Kidney glomerular epithelial cell (primary cell): ENCODE data around the gene KIAA1755.

Experiments
- DNase-seq: peaks from one replicate; lab custom pipeline; 2025; lab: John Stamatoyannopoulos, UW

KIAA1755 gene

DNA sequence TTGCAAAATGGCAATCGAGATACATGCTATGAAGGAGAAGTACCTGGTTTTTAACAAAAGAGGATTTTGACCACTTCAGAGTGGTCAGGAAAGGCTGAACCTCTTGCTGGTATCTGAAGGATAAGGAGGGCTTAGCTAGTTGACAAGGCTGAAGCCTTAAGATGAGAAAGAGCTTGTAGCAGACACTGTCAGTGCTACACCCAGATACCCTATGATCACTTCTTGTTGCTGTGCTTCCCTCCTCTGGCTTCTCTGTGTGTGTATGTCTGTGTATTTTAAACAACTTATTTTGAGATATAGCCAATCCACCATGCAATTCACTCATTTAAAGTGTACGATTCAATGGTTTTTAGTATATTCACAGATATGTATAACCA, 56.6 kb downstream of the KIAA1755 start:
- no peak for DNase-seq

DNA sequence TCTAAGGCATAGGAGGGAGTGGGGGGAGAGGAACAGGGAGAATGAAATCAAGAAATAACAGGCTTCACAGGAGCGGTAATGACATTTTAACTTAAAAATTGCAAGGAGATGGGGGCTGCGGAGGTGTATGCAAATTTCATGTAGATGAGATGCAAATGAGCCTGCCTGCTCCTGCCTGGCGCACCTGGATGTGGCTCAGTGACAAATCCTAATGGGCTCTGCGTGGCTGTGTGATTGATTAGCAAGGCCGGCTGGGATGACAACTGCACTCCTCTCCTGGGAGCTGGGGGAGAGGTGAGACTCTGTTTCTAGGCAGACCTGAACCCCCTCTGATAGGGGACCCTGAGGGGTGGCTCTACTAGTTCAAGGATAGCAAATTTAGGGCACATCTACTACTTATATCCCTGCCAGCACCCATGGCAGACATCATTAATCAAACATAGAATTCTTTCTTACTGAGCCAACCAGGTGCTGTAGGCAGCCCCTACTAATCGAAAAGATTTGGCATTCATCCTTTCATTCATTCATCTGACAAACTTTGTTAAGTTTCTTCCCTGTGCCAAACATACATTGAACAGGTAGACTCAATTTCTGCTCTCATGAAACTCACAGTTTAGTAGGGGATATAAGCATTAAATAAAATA, 57.1 kb downstream of the KIAA1755 start:
- DNase-seq, result no peak

DNA sequence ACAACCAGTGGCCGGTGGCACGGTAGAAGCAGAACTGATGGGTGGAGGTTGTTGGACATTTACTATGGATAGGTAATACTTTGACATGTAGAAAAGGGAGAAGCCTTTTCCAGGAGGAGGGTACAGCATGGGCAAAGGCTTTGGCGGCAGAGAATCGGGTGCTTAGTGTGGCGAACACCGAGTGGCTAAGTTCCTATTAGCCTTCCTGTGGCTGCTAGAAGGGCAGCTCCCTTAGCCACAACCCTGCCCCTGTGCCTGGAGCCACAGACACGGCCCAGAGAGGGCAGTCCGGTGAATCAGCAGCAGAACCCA, 57.6 kb downstream of the KIAA1755 start:
- no peak for DNase-seq

DNA sequence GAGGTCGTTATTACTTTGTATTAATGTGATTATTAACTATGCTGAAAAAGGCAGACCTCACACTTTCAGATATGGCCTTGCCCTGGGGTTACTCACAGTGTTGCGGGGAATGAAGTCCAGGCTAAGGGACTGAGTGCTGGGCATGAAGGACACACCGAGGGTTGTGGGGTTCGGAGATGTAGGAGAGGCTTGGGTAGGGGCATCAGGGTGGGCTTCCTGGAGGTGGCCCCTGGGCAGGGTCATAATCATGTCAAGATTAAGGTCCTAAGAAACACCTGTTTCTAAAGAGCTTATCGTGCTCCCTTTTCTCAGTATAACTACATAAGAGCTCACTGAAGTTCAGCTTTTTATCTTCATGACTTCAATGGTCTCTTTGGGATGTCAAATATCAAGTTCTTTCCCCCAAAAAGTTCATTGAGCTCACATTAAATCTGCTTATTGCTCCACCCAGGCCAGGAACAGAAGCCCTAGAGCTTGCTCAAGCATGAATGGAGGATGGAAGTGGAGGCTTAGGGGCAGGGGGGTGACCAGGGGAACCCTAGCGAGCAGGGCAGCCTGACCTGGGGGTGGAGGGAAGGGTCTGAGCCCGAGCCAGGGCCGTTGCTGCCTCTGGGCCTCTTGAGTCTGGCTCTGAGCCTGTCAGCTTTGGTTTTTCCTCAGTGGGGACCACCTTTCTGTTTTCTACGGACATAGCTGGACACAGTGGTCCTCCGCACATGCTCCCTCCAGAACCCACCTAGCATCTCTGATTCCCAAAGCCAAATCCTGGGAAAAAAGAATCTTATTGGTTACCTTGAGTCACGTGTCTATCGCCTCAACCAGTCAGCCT, 58.2 kb downstream of the KIAA1755 start:
- no peak for DNase-seq

DNA sequence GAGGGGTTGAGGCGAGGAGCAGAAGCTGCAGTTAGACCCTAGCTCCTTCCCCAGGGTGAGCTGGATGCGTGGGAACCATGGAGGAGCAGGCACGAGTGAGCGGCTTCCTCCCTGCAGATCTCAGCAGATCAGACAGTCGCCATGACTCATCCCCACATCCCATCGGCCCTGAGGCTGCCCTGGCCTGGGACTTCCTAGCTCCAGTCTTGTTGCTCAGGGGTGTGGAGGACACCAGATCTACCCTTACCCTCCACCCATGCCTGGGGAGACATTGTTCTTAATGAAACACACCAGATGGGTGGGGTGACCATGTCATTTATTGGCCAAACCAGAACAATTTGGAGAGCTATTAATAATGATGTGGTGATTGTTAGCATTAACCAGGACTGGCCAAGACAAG, 59.2 kb downstream of the KIAA1755 start:
- DNase-seq, result peak; percentile 30

DNA sequence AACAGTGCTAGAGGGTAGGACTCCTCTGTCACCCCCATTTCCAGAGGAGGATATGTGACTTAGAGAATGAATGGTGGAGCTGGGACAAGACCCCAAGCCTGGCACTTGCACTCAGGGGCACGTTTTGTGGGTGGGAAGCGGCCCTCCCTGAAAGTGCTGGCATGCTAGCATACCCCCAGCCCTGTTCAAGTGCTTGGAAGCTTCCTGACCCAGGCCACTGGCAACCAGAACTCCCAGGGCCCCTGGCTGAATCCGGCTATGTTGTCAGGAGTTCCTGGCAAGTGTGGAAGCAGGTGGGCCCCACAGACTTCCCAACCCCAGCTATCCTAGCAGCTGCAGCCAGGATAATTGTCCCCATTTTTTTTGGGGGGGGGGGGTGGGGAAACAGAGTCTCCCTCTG, 59.9 kb downstream of the KIAA1755 start:
- no peak for DNase-seq

DNA sequence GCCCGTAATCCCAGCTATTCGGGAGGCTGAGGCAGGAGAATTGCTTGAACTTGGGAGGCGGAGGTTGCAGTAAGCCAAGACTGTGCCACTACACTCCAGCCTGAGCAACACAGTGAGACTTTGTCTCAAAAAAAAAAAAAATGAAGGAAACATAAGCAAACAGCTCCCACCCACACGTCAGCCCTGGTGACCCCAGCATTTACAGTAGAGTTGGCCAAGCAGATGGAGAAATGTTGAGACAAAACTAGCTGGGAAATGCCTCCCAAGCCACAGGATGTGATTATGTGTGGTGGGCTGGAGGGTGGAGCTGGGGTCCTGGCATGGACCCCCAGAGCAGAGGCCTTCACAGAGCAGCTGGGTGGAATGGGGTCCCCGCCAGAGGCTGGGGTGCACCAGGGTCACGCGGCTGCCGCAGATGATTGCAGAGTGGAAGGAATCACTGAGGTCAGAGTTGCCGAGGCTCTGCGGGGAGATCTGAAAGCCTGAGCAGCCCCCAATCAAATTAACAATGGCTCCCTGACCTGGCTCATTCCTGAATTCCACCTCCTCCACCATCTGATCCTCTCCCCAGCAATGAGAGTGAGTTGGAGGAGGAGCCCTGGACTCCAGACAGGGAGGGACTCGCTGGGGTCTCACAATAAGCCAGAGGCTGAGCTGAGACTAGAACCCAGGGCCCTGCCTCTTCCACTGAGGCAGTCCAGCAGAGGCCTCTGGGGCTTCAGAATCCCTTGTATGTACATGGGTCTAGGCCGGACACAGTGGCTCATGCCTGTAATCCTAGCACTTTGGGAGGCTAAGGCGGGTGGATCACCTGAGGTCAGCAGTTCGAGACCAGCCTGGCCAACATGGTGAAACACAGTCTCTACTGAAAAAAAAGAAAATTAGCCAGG, 60.8 kb downstream of the KIAA1755 start:
- no peak for DNase-seq

DNA sequence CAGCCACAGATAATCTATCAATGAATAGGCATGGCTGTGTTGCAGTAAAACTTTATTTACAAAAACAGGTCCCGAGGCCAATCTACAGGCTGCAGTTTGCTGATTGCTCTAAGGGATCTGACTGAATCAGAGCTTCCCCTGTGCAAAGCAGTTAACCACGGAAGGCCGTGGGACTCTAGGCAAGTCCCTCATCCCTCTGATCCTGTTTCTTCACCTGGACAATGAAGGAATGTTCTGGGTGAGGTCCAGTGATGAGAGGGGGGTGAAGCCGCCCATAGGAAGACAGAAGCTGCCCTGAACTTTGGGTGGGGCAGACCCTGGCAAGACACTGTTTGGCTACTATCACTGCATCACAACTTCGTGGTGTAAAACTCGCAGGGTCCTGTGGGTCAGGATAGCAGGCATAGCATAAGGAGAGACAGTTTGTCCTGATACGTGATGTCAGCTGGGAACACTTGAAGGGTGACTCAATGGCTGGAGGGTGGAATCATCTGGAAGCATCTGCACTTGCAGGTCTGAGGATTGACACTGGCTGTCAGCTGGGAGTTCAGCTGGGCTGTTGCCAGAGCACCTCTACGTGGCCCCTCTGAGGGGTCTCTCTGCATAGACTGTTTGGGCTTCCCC, 62.2 kb downstream of the KIAA1755 start:
- no peak for DNase-seq

DNA sequence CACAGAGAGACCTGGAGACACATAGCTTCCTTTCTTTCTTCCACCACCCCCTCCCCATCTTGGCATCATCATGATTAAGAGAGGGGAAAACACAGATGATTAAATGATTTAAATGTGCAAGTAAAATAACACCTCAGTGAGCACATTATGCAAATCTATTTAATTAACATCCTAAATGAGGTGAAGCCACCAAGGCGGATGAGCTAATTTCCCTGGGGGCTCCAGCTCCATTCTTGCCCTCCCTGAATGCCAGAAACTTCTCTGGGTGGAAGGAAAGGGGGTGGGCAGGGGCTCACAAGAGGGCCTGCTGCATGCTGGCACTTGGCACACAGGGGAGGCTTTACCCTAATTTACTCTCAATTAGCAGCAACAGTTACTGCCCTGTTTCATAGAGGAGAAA, 62.9 kb downstream of the KIAA1755 start:
- DNase-seq, result no peak

DNA sequence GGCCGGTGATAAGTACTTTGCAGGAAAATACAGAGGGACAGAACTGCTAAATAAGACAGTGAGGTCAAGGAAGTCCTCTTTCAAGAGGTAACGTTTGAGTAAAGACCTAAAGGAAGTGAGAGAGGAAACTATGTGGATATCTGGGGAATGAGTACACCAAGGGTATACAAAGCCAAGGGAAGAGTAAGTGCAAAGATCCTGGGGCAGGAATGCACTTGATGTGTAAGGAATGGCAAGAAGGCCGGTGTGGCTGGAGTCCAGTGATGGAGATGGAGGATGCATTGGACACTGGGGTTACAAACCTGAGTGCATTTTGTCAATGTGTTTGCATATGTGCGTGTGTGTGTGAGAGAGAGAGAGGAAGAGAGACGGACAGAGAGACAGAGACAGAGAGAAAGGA, 63.3 kb downstream of the KIAA1755 start:
- DNase-seq, result no peak

DNA sequence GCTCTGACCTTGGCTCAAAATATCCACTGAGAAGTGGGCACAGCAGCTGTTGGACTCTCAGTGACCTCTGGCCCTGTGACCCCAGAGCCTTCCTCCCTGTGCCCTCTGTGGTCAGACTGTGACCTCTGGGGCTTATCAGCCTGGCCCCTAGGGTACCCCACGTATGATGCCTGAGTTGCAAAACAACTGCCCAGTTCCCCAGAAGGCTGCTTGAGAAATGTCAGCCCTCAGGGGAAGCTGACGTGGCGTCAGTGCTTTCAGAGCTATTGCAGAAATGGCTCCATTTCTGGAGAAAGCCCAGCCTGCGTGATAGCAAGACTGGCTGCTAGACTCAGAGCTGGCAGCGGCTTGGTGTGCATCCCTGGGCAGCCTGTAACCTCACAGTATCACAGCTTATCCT, 63.9 kb downstream of the KIAA1755 start:
- no peak for DNase-seq

DNA sequence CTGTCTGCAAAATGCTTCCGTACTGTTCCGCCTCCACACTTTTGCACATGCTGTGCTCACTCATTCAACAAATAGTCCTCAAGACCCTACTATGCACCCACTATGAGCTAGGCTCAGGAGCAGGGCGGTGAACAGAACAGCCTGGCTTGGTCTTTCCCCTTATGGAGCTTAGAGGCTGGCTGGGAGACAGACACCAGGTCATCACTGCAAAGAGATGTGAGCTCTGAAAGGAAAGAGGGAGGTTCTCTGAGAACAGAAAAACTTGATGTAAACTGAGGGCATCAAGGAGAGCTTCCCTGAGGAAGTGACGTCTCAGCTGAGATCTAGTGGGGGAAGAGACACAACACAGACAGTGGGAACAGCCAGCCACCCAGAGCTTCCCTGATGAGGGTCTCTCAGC, 64.5 kb downstream of the KIAA1755 start:
- DNase-seq, result no peak

DNA sequence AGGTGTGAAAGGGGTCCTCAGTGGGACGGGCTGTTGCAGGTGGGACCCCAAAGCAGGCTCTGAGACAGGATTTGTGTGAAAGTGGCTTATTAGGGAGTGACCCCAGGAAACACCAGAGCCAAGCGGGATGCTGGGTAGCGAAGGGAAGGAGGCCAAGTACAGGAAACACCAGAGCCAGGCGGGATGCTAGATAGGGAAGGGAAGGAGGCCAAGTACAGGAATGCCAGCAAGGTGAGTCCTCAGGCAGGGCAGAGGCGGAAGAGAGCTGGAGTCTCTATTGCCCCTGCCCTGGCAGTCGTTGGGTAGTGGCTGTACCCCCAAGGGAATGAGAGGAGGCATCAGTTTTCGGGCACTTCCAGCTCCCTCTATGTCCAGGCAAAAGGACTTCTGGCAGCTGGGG, 65.0 kb downstream of the KIAA1755 start:
- DNase-seq, result no peak

DNA sequence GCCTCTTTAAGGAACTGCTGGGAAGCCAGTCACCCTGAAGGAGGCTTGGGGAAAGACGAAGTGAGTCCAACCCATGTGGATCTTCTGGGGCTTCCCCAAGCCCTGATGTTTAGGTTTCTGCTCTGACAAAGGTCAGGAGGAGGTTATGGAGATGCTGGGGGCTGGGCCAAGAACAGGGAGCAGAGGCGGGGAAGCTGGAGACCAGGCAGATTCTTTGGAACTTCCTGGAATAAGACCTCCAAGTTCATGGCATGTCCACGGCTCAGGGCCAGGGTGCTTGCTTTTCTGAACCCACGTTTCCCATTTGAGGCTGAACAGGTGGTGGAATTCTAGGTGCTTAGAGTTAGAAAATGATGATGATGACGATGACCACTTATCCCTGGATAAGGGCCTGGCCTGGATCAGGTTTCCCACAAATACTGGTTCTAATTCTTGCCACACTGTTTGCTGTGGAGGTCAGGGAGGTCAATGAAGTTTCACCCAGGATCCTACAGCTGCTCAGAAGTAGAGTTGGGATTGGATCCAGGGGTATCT, 65.5 kb downstream of the KIAA1755 start:
- DNase-seq, result no peak

DNA sequence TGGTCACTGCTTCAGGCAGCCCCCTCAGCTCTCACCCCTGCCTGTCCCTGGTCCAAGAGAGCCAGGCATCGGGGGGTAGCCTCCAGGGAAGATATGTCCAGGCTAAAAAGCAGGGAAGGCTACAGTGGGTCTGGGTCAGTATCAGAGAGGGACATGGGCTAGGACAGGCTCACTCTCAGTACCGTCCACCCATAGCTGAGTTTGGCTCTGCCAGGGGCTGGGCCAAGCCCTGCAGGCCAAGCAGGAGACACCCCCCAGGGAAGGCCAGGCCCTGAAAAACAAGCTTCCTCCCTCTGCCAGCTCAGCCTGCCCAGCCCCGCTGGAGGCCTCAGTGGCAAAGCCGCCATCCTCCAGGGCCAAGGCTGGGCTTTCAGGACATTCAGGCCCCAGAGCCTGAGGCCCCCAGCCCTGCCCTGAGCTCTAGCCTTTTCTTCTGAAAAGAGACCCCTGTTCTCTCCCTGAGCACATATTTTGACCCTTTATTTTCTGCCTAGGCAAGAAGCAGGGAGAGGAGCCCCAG, 66.9 kb downstream of the KIAA1755 start:
- DNase-seq, result no peak

DNA sequence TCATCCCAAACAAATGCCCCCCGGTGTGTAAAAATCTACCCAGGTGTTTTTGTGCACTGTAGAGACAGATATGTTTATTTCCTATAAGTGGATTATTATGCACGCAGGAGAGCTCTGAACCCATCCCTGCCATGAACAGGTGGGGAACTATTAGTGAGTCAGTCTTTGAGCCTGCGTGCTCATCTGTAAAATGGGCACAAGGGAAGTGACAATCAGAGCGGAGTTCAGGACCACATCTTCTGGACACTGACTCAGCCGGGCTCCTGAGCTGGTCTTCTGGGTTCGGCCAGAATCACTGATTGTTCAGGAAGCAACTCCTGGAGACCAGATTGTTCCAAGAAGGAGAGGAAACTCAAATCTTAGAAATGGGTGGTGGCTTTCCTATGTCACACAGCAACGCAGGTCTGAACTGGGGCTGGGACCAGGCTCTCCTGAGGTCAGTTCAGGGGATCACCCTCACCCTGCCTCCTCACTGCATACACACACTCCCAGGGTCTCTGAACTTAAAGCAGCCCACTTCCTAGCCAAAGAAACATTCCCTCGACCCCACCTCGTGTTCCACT, 68.1 kb downstream of the KIAA1755 start:
- DNase-seq, result no peak

DNA sequence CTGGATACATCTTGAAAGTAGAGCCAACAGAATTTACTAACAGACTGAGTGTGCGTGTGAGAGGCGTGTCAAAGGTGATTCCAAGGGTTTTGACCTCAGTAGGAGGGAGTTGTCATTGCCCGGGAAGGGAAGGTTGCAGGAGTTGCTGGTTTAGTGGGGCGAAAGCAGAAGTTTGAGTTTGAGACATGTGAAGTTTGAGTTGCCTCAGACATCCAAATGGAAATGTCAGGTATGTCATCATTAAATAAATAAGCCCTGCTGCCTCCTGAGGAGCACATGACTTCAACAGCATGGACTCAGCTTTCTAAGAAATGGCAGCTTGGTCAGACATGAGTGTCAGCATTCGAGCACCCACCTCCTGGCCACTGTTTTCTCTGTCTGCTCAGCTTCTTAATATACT, 68.9 kb downstream of the KIAA1755 start:
- DNase-seq, result no peak

DNA sequence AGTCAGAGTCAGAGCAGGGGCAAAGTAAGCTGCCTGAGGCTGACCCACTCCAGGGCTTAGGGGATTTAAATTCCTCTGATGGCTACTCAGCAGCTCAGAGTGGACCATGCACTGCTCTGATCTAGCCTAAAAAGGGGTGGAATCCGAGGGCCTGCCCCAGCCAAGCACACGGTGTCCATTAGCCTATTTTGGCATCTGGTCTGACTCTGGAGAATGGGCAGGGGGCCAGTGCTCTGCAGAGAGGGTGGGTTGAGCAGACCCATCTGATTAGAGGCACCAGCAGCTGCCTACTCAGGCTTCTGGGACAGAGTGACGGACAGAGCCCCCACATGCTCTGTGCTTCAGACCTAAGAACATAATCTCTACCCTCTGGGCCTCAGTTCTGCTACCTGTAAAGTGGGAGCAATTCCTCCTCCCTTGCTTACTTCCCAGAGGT, 69.6 kb downstream of the KIAA1755 start:
- DNase-seq, result no peak

DNA sequence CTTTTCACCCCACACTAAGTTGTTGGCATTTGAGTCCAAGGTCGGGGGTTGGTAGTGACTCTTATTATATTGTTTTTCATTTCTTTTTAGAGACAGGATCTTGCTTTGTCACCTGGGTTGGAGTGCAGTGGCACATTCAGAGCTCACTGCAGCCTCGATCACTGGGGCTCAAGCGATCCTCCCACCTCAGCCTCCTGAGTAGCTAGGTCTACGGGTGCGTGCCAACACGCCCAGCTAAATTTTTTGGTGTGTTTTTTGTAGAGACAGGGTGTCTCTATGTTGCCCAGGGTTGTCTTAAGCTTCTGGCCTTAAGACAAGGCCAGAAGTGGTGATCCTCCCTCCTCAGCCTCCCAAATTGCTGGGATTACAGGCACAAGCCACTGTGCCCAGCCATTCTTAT, 70.4 kb downstream of the KIAA1755 start:
- no peak for DNase-seq

DNA sequence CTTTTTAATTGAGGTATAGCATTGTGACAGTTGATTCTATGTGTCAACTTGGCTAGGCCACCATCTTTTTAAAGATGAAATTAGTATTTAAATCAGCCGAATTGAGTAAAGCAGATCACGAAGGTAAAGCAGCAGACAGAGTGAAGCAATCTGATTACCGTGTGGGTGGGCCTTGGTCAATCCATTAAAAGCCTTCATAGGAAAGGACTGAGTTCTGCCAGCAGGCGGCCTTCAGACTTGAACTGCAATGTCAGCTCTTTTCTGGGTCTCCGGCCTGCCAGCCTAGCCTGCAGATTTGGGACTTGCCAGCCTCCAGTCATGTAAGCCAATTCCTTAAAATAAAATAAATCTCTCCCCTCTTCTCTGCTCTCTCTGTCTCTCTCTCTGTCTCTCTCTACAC, 73.0 kb downstream of the KIAA1755 start:
- DNase-seq, result no peak

DNA sequence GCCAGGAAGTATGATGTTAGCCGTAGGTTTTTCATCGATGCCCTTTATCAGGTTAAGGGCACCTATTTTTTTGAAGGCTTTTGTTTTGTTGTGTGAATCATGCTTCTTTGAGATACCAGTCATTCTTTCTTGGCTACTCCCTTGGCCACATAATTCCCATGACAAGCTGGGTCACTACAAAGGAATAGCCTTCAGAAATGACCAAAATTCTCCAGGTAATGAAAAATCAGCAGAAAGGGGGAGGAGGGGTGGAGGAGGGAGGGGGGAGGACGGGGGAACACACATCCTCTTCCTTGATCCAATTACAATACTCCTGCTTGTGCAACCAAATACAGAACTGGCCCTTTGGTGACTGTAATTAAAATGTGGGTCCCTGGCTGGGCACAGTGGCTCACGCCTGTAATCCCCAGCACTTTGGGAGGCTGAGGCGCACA, 73.7 kb downstream of the KIAA1755 start:
- DNase-seq, result peak; percentile 95

DNA sequence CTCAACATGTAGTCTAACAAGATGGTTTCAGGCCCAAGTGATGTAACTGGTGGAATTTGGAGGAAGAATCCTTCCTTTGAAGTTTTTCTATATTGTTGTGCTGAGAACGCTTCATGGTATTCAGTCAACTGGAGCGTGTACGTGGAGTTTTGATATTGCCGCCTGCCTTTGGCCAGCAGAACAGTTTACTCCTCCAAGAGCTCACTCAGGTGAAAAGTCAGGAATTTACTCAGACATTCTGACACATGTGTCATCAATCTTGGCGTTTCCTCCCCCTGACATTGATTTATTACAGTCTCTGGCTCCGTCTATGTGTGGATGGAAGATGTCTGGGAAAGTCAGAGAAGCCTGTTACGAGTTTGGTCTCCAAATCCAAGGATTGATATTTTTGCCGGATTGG, 76.4 kb downstream of the KIAA1755 start:
- DNase-seq, result peak; percentile 99
